GM04504 (cell line): ENCODE results near the gene PDZRN3.

Experiments
- DNase-seq: peaks from one replicate; pipeline ENCODE4 v3.0.0-alpha.2; 2012; ENCODE audit warnings: low read depth

Gene PDZRN3

DNA sequence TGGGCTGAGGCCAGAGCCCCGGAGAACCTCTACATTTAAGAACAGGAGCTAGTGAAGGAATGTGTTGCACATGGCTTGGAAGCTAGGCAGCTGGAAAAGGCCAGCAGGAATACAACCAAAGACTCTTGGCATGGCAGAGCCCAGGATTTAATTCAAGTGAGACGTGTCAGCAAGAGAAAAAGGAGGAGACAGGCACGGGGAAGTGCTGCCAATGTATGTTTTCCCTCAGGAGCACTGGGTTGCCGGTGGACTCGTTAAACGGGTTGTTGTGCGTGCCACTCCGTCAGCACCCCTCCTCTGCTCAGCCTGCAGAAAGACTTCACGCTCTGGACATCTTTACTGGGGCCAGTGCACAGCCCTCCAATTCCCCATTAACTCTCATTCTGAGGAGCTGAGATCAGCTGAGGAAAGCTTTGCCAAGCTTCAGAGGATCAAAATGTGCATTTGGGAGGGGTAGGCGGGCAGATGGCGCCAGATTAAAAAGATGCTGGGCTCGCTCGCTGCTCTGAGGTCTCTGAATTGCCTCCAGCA is 103.7 kb downstream of the PDZRN3 start:
- DNase-seq, result peak; percentile 75

DNA sequence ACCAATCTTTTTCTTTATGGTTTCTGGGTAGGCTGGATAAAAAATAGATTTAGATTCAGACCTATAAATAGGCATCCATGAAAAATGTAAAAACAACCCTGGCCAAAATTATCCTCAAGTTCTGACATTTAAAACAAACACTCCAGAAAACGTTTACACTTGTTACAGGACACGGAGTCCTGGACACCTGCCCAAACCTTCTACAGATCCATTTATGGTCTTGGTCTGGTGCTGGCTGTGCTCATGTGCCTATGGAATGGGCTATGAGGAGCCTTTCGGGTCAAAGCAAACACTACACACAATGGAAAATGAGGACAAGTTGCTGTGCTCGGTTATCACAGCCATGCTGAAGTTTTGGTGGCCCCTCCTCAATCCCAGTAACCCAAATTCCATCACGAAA is 108.1 kb downstream of the PDZRN3 start:
- DNase-seq, result no peak

DNA sequence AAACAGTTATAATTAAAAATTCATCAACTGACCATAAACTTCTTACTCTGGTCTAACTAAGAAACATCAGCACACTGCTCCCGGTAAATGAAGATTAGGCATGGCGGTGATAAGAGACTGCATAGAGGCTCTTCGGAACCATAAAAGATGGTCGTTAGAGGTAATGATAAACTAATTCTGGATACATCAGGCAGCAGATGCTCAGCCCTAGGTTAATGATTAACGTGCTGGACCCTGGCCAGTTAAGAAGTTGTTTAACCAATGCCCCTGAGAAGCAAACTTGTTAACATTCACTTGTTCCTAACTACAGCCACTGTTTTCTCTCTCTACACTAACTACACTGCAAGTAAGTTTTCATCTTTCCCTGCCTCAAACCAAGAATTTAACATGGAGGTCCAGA is 111.5 kb downstream of the PDZRN3 start:
- no peak for DNase-seq

DNA sequence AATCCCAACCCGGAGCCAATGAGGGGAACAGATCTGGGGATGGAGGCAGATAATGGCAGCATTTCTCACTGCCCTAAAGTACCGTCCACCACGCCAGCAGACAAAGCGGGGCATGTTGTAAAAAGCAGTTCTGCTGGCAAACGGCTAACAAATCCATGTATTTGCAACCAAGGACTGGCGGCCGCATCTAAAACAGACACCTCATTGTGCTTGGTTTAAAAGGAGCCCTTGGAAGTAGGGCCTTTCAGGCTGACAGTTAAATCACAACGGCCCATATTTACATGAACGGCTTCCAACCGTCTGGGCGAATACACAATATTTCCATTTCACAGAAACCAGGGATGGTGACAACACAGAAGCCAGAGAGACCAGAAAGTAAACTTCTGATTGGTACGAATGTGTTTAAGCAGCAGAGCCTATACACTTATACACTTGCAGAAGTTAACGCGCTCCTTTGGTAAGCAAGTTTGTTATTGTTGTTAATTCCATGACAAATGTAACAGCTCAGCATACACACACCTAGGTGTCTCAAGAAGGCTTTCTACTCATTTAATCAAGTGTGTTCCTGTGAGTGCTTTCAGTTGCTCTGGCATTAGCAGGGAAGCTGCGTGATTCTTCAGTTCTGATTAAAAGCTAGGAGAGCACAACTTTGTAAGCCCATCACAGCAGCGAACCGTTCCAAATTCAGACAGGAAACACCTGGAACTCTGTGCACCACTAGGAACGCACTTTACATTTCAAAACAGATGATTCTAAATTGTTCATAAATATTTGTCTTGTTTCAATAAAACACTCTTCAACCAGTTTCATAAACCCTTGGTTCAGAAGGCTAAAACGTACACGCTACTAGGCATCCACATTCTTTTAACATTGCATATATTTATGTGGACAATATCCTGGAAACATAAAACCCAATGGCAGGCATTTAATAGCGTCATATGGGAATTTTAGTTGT is 112.9 kb downstream of the PDZRN3 start:
- no peak for DNase-seq

DNA sequence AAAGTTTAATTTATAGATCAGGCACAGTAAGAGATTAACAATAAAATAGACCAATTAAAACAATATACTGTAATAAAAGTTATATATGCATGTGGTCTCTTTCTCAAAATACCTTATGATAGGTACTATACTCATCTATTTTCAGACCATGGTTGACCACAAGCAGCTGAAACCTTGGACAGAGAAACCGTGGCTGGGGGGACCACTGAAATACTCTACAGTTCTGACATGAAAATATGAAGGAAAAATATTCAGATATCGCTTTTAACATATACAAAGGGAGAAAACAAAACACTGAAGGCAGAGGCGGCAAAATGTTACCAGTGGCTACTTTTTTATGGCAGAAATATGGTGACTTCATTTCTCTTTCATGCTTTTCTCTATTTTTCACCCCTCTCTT is 114.0 kb downstream of the PDZRN3 start:
- DNase-seq, result no peak

DNA sequence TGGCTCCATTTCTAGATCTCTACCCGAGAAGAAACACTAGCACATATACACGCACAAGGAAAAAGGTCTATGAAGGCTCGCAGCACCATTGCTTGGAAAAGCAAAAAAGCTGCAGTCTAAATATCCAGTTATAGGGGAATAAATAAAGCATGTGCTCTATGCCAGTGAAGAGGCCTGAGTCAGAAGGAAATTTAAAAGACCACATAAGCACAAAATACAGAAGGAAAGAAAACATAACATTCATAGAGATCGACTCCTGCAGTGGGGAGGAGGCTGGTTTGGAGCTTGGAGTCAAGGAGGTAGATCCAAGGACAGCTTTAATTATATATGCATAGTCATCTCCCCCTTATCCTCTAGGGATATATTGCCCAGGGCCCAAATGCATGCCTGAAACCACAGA is 114.4 kb downstream of the PDZRN3 start:
- DNase-seq, result no peak

DNA sequence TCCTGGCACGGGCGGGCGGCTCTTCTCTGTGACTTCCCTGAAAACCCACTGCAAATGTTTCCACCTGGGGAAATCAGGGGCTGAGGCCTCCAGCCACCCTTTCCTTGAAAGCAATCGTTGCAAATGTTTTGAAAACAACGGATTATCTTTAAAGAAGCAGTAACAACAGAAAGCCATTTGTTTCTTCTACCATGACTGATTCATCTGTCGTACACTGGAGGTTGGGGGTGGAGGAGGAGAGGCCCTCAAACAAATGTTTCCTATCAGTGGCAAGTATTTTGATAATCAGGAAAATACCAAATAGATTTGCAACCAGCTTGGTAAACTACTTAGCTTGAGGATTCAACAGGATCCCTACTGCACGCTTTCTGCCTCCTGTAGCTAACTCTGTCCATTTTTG is 114.9 kb downstream of the PDZRN3 start:
- DNase-seq, result no peak

DNA sequence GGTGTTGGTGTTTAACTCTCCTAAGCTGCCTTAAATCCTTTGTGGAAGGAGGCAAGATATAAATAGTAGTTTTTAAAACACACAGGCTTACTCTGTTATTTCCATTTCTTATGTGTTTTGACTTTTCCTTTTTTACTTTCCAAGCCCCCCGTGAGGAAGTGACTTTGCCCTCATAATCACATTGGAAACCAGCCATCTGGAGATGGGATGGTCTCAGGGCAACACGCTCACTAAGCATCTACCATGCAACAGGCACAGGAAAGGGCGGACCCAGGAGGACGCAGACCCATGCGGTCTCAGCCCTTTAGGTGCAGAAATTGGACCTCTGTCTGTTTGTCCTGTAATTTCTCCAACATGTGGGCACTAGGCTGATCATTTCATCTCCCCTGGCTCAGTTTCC is 115.7 kb downstream of the PDZRN3 start:
- DNase-seq, result no peak

DNA sequence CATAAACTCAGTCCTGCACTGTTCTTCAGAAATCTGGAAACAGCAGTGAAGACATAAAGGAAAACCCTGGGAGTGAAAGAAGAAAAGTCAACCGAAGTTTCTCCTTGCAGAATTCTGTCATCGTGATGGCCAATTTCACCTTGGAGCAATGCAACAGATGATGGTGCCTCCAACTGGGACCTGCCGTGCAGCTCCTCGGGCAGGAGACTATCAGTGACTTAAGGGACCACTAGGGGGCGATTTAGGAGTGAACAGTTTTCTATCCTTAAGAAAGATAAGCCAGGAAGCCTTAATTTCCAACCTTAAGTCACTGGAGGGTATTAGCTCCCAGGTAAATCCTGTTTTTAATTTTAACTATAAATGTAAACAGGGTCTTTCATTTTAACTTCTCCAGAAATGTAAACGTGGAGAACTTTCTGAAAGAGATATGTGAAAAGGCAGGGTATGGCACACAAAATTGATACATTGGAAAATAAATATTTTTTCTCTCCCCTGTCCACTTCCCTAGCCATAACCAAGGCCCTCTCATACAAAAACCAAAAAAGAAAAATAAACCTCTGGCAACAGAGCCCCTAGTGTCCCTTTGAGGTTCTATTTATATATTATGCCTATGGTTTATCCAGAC is 116.3 kb downstream of the PDZRN3 start:
- no peak for DNase-seq

DNA sequence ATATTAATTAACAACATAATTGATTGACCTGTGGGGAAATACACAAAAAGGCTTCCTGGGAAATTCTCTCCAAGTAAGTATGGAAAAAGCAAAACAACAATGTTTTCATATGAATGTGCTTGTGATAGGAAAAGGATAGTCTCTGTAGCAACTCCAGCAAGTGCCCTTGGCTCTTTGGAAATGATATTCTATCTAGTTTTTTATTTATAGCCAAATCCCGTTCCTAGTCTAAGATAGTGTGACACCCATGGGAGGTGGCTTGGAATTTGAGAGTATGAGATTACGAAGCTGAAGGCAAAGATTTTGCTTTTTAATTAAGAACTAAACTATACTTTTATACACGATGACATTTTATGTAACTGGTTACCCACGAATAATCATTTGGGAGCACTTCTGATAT is 119.9 kb downstream of the PDZRN3 start:
- no peak for DNase-seq

DNA sequence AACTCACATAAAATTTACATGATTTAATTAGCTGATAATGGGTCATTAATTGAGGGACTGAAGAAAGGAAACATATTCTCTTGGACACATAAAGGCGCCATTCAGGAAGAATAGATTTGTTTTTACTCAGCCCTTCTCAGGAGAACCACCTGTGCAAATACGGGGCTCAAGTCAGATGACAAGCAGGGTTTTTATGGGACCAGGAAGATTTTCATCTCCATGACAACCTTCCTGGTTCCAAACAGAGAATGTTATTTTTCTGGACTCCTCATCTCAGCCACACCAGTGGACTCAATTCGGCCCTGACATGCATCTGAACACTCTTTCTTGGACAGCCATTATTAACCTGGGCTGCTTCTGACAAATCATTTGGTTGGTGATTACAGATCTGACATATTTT is 120.5 kb downstream of the PDZRN3 start:
- DNase-seq, result no peak

DNA sequence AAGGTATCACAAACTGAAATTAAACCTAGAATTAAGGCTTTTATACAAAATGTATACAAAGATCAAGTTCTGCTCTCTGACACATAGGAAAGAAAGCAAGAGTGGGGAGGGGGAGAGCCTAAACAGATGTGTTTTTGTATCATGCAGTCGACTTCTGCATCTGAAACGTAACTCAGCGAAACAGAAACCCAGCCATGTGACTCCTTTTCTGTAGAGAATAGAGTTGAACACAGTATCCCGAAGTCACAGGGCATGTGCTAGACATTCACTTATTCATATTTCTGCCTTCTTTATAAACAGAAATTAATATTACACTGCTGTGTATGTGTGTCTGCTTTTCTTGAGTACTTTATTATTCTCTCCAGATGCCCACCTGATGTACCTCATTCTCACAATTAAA is 121.0 kb downstream of the PDZRN3 start:
- no peak for DNase-seq

DNA sequence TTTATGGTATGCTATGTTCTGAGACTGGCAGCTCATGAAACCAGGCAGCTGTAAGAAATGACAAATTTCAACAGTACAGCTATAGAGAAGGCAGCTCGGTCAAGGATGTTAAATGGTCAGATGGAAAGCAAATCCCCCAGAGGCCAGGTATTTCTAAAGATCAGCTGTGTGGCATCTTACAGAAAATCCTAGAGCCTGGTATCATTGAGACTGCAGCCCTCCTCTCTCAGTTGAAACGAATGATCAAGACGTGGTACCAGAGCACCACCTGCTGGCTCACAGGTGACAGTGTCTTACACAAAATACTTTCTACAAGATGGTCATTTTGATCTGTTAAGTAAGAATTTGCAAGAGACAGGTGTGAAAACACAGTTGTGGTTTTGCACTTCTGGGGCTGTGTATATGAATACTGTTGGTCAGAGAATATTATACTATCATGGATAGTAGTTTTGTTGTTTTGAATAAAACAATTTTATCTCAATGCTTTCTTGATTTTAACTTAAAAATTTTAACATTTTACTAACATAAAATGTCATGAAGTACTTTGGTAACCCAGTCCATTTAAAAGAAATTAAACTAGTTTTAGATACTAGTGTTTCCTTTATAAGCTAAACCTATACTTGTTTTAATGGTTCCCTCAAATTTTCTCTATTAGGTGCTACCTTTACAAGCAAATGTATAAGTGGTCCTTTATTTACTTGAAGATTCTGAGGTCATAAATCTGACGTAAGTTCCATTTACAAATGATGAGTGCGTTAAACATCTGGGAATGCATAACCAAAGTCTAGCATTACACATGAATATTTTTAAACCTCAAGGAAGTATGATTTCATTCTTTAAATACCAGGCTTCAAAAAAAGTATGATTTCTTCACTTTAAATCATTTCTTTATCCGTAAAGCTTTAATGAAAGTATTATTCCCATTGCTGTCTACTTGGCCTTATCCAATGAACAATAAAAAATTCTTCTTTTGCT is 121.8 kb downstream of the PDZRN3 start:
- peak; percentile 55 for DNase-seq

DNA sequence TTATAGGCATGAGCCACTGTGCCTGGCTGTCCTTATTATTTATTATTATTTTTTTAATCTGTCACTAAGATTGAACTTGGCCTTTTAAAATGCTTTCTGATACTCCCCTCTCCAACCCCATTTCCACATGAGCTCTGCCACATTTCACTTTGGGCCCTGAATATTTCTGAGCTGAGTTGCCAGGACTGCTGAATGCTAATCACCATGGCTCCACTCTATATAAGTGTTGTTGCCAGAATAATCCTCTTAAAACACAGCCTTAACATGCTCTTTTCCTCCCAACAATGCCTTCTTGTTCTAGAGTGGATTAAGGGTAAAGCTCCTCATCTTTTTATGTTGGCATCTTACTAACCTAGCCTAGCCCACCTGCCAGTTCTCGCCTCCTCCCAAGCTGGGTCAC is 124.4 kb downstream of the PDZRN3 start:
- DNase-seq, result no peak

DNA sequence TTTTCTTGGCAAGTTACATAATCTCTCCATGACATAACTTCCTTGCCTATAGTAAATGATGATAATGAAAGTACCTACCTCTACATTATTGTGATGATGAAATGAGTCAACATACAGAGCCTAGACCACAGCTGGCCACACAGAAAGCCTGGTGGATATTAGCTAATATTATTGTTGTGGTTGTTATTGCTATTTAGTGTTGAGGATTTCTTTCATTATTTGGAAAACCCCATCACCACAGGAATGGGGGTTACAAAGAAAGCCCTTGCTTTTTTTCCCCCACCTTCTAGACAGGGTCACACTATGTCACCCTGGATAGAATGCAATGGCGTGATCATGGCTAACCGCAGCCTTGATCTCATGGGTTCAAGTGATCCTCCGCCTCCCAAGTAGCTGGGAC is 125.0 kb downstream of the PDZRN3 start:
- no peak for DNase-seq

DNA sequence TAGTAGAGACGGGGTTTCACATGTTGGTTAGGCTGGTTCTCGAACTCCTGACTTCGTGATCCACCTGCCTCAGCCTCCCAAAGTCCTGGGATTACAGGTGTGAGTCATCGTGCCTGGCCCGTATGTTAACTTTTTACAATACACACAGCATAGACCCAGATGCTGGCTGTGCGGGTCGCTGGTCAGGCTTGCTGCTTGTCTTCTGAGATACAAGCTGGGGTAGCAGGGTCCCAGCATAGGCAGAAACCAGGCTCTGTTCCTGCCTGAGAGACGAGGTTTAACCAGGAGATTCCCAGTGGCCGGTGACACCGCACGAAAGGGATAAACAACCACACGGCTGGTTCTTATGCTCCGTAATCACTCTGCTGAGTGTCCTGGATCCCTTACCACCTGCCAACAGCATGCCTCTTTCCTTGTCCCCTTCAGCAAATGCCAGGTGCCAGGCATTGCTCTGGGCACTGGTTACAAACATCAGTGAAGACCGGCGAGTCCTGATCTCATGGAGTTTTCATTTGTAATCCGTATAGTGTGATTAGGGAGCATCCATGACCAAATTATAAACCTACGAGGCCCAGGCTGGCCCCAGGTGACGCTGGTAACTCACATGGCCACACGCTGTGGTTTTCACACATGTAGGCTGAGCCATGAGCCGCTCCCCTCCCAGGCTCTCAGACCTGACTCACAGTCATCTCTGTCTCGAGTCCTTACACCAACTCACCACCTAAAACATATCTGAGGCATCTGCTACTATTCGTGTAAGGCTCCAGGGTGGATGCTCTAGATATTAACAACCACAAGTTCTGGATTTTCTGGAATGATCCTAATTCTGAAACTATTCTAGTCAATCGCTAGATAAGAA is 125.7 kb downstream of the PDZRN3 start:
- no peak for DNase-seq

DNA sequence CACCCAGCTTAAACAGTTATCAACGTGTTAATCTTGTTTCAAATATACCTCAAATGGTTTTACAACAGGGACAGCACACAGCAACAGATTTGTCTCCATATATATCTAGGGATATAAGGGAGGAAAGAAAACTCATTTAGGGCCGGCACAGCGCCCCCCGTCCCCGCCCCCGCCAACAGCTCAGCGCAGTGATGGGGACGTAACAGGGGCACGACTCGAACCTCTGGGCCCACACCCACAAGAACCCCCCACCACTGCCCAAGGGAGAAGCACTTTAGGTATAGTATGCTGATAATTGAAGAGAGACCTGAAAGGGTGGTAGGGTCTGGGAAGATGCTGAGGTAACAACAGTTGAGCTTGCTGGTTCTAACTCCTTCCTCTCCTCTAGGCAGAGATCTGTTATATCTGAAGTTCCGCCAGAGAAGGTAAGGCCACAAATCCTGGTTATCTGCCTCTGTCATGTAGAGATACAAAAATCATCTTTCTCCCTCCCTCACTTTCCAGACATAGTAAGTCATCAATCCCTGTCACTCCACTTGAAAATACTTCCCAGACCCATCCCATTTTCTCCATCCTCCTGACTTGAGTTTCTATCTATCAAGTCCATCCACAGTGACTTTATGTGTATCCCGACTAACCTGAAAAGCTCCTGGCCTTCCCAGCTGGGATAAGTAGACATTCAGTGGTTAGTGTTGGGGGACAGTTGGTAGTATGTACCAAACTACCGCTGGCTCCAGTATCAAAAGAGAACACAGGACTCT is 126.9 kb downstream of the PDZRN3 start:
- no peak for DNase-seq

DNA sequence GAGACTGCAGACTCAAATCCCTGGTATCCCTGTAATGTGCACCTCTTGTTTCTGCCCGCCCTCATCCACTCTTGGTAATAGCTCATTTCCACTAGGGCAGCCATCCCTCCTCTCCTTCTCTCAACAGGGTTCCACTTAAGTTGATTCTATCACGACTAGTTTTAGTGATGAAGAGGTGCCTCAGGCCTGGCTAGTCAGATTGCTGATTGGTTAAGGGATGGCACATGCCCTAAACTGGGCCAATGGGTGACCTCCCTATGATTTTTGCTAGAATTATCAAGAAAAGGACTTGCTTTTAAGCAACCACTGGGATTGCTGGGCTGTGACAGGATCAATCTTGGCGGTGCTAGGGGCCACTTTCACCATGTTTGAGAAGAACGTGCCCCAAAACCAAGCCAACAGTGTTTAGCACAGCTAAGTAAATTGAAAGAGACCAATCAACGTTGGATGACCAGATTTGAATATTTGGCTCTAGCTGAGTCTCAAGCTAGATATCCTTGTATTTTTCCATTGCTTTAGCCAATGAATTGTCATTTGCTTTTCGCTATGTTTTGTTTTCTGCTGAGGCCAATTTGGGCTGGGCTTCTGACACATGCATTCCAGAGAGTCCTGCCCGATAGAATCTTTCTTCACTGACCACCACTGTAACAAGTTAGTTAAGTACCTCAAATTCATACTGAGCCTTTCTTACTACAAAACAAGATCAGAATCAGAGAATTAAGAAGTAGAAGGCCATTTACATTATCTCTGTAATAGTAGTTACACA is 131.0 kb downstream of the PDZRN3 start:
- DNase-seq, result no peak

DNA sequence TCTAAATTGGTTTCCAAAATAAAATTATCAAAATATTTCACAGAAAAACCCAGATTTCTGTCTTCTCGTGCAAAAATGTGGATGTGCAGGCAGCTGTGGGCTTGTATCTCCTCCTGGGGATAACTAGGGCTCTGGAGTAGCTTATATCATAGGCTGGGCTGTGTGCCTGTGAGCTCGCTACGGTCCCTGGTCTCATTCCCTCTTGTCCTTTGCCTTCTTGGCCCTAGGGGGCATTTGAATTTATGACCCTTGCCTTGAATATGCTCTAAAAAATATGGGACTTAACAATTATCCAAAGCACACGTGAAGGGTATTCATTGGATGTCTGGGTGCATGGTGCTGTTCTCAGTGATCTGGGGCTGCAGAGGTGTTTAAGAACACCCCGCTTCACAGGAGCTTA is 132.6 kb downstream of the PDZRN3 start:
- no peak for DNase-seq

DNA sequence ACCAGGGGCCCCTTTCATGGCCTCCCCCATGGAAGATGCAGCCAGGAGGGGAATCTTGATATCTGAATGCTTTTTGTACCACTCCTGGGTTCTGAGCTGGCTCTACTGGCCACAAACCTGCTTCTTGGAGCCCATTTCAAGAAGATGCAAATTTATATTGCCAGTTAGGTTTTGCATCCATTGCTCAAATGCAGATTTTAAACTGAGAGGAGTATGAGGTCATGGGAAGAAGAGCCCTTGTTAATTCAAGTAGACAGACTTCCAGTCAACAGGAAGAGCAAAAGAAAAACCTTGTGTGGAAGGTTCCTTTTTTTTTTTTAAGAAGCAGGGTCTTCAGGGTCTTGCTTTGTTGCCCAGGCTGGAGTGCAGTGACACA is 133.5 kb downstream of the PDZRN3 start:
- no peak for DNase-seq
